ENCODE data around the gene FAM9C.

FAM9C gene

GRCh38 chrX:13047759-13048158 lies 3.3 kb upstream of the FAM9C start:
- H3K4me3 ChIP-seq (ENCODE audit: low read length) = no peak overlapping the region
- TF ChIP-seq CTCF (conservative IDR thresholded peaks at IDR 0.05; ENCODE audit: low read length) = no peak
- DNase-seq (ENCODE audit: low read depth) = no peak

- H3K4me3 ChIP-seq (ENCODE audit: low read length) = no peak overlapping the region
- DNase-seq (ENCODE audit: low read depth) = peak; percentile 79
- TF ChIP-seq CTCF (conservative IDR thresholded peaks at IDR 0.05; ENCODE audit: low read length) = no peak
These were observed 1.9 kb upstream of the FAM9C start for GRCh38 chrX:13046141-13046855.

GRCh38 chrX:13043938-13044337 lies 482 bp downstream of the FAM9C start:
- no peak for DNase-seq (ENCODE audit: low read depth)
- no peak overlapping the region for H3K4me3 ChIP-seq (ENCODE audit: low read length)
- TF ChIP-seq CTCF (conservative IDR thresholded peaks at IDR 0.05; ENCODE audit: low read length) = no peak

- TF ChIP-seq CTCF (conservative IDR thresholded peaks at IDR 0.05; ENCODE audit: low read length) = no peak
- H3K4me3 ChIP-seq (ENCODE audit: low read length) = no peak overlapping the region
- no peak for DNase-seq (ENCODE audit: low read depth)
These were observed 1.3 kb downstream of the FAM9C start for GRCh38 chrX:13043138-13043537.

- H3K4me3 ChIP-seq (ENCODE audit: low read length) = no peak overlapping the region
- no peak for DNase-seq (ENCODE audit: low read depth)
- no peak for TF ChIP-seq CTCF (conservative IDR thresholded peaks at IDR 0.05; ENCODE audit: low read length)
These were observed 7.5 kb downstream of the FAM9C start for GRCh38 chrX:13036896-13037295.

GRCh38 chrX:13033193-13033592 lies 11.2 kb downstream of the FAM9C start:
- no peak for DNase-seq (ENCODE audit: low read depth)
- TF ChIP-seq CTCF (conservative IDR thresholded peaks at IDR 0.05; ENCODE audit: low read length) = no peak
- H3K4me3 ChIP-seq (ENCODE audit: low read length) = no peak overlapping the region

Measured in AG10803 (cell line).